Putamen (tissue), 1 donor: ENCODE measurements around the gene RNF207.
A peak's percentile ranks its signal among the peaks of the same experiment; 100 is the strongest.

Experiments
- DNase-seq: peaks from one replicate; pipeline ENCODE4 v3.0.0-alpha.2; 2016; ENCODE audit warnings: low spot score

RNF207 gene

GRCh38 chr1:6234502-6235295 is 28.8 kb downstream of the RNF207 start:
- DNase-seq: peak; percentile 53

GRCh38 chr1:6235296-6235677 is 29.4 kb downstream of the RNF207 start:
- DNase-seq: peak; percentile 62

GRCh38 chr1:6237093-6237492 is 31.2 kb downstream of the RNF207 start:
- no peak for DNase-seq

- DNase-seq: no peak
Measured at GRCh38 chr1:6239213-6239752, 33.4 kb downstream of the RNF207 start.

GRCh38 chr1:6239950-6240768 is 34.2 kb downstream of the RNF207 start:
- no peak for DNase-seq

GRCh38 chr1:6241107-6241886 is 35.4 kb downstream of the RNF207 start:
- no peak for DNase-seq

- no peak for DNase-seq
Measured at GRCh38 chr1:6241887-6242740, 36.2 kb downstream of the RNF207 start.

- no peak for DNase-seq
Measured at GRCh38 chr1:6243053-6243834, 37.3 kb downstream of the RNF207 start.

- DNase-seq: no peak
Measured at GRCh38 chr1:6243993-6244392, 38.1 kb downstream of the RNF207 start, which contains the start of gene HES3. TSS of gene HES3 (plus strand) at chr1:6244179. CDS start at chr1:6244366, 187 bp downstream.

- no peak for DNase-seq
Measured at GRCh38 chr1:6244401-6245049, 38.6 kb downstream of the RNF207 start.

GRCh38 chr1:6245086-6245868 is 39.4 kb downstream of the RNF207 start:
- peak; percentile 45 for DNase-seq

GRCh38 chr1:6245869-6246496 is 40.1 kb downstream of the RNF207 start:
- no peak for DNase-seq

GRCh38 chr1:6246497-6247467 is 40.9 kb downstream of the RNF207 start:
- DNase-seq: peak; percentile 54

- DNase-seq: no peak
Measured at GRCh38 chr1:6247651-6248050, 41.7 kb downstream of the RNF207 start.

- no peak for DNase-seq
Measured at GRCh38 chr1:6248161-6248776, 42.4 kb downstream of the RNF207 start.

- no peak for DNase-seq
Measured at GRCh38 chr1:6248932-6249738, 43.2 kb downstream of the RNF207 start.
